Measurements from ENCODE around the gene TMEM88. TPM values are rescaled to one million over a fixed set of nuclear protein-coding genes. Genes with fewer than 3 reads are reported as not detected.

Gene TMEM88
- total and polyA plus RNA-seq, 2 donors (not counting 1 experiment from before 2014, with no cell fraction given): 5.1 to 9.5 TPM

- Histone ChIP-seq H3K4me1 (ENCODE audit: control insufficient read depth in 2 of 2, insufficient read depth in 2 of 2, low read length in 2 of 2) (peaks cover 23 to 40% of the 10 kb centered on the region in 2 donors), H3K4me3 (ENCODE audit: control extremely low read depth in 1 of 5, extremely low read depth in 1 of 5, insufficient read depth in 1 of 5, low read depth in 2 of 5, low read length in 4 of 5) (peak overlapping the region; percentile 54 to 92 (median 76)), H2AFZ (ENCODE audit: insufficient read depth, low read depth, low read length, poor library complexity, severe bottlenecking) (peak overlapping the region; percentile 87), H3K27ac (ENCODE audit: low read length in 2 of 2) (peak overlapping the region; percentile 85 to 90), H3K9ac (ENCODE audit: low read length) (peak overlapping the region; percentile 82), H4K20me1 (ENCODE audit: control insufficient read depth, insufficient read depth, low read length, poor library complexity, severe bottlenecking) (peaks cover 25% of the 10 kb centered on the region), H3K9me3 (ENCODE audit: control extremely low read depth in 1 of 3, control insufficient read depth in 2 of 3, insufficient read depth in 1 of 3, low read length in 2 of 3) (no peaks in the 10 kb centered on the region), H3K79me2 (ENCODE audit: control insufficient read depth, insufficient read depth, low read length) (peaks cover 9% of the 10 kb centered on the region), H3K36me3 (replicated peaks in 1 of 2; ENCODE audit: control extremely low read depth in 1 of 2, control insufficient read depth in 1 of 2, extremely low read depth in 1 of 2, insufficient read depth in 2 of 2, low read length in 1 of 2) (peaks cover 0 to 8% of the 10 kb centered on the region in 2 experiments), H3K27me3 (replicated peaks in 1 of 4; ENCODE audit: control extremely low read depth in 1 of 4, control insufficient read depth in 3 of 4, insufficient read depth in 4 of 4, low read length in 3 of 4) (no peaks in the 10 kb centered on the region), H3K4me2 (replicated peaks; ENCODE audit: low read depth, low read length, poor library complexity, severe bottlenecking) (peak overlapping the region; percentile 83)
- CTCF ChIA-PET: interaction anchor here (0.7 to 2.6 kb wide), 13 partner anchors 14 to 217 kb away, joined by 3 to 53 read pairs (median 7); partner anchors contain the start of genes CNTROB, TP53, TRAPPC1 and WRAP53
- ATAC-seq (ENCODE audit: low read depth) (no peak), DNase-seq (peak; percentile 67)
- H3K4me3 Mint-ChIP-seq: no peak overlapping the region
- H3K27ac Mint-ChIP-seq: no peak overlapping the region
- POLR2A ChIA-PET: interaction anchor here (0.6 to 1.7 kb wide), 15 partner anchors 10 to 614 kb away, joined by 3 to 21 read pairs (median 4); partner anchors contain the start of genes CNTROB, CTC1, GABARAP and KDM6B
- intact Hi-C loops (cut with micrococcal nuclease): loop anchor here (5.0 kb wide), 4 partner anchors 61 to 604 kb away; partner anchors contain the start of genes CTDNEP1, ELP5, RNF227 and TP53
- TF ChIP-seq EZH2 (IDR thresholded peaks at IDR 0.05; ENCODE audit: borderline replicate concordance, insufficient read depth, low read depth, low read length, poor library complexity, severe bottlenecking): no peak
- no peak for TF ChIP-seq CTCF (IDR thresholded peaks at IDR 0.05)
- H3K4me1 Mint-ChIP-seq: peaks cover 13% of the 10 kb centered on the region
- WGBS (ENCODE audit: insufficient coverage): 2% methylated on average over 19 of the region's 29 CpGs
- H3K27me3 Mint-ChIP-seq: no peaks in the 10 kb centered on the region
- H3K9me3 Mint-ChIP-seq (ENCODE audit: insufficient read depth): no peaks in the 10 kb centered on the region
Observed at GRCh38 chr17:7856011-7856810, 1.3 kb downstream of the TMEM88 start.
